Activated T-cell treated with anti-CD3 and anti-CD28 coated beads for 48 hours (primary cell): ENCODE data around the gene PRKN.

Experiments used
- DNase-seq: peaks from one replicate; pipeline ENCODE4 v3.0.0-alpha.2; 2020; ENCODE audit warnings: low read depth

PRKN gene

GRCh38 chr6:161444464-161444863, 1283.1 kb downstream of the PRKN start:
- DNase-seq: peak; percentile 8

GRCh38 chr6:161443848-161444247, 1283.7 kb downstream of the PRKN start:
- no peak for DNase-seq

- no peak for DNase-seq
These were observed 1285.1 kb downstream of the PRKN start for GRCh38 chr6:161442420-161442819.

- no peak for DNase-seq
These were observed 1287.3 kb downstream of the PRKN start for GRCh38 chr6:161440299-161440698.

GRCh38 chr6:161439093-161439492, 1288.5 kb downstream of the PRKN start:
- no peak for DNase-seq

- no peak for DNase-seq
These were observed 1289.0 kb downstream of the PRKN start for GRCh38 chr6:161438430-161439030.

GRCh38 chr6:161437851-161438250, 1289.7 kb downstream of the PRKN start:
- DNase-seq: no peak

GRCh38 chr6:161436106-161436876, 1291.3 kb downstream of the PRKN start:
- no peak for DNase-seq

- DNase-seq: no peak
These were observed 1291.9 kb downstream of the PRKN start for GRCh38 chr6:161435748-161436070.

GRCh38 chr6:161434921-161435747, 1292.4 kb downstream of the PRKN start:
- DNase-seq: no peak

GRCh38 chr6:161434350-161434749, 1293.2 kb downstream of the PRKN start:
- DNase-seq: no peak

- DNase-seq: no peak
These were observed 1295.0 kb downstream of the PRKN start for GRCh38 chr6:161432546-161432945.

- no peak for DNase-seq
These were observed 1297.6 kb downstream of the PRKN start for GRCh38 chr6:161429921-161430490.

GRCh38 chr6:161424421-161424820, 1303.1 kb downstream of the PRKN start:
- DNase-seq: no peak

GRCh38 chr6:161422710-161423680, 1304.6 kb downstream of the PRKN start:
- no peak for DNase-seq

GRCh38 chr6:161418463-161418945, 1309.1 kb downstream of the PRKN start:
- no peak for DNase-seq

- no peak for DNase-seq
These were observed 1309.7 kb downstream of the PRKN start for GRCh38 chr6:161417717-161418462.

- DNase-seq: no peak
These were observed 1312.2 kb downstream of the PRKN start for GRCh38 chr6:161415302-161415855.

GRCh38 chr6:161414707-161415106, 1312.9 kb downstream of the PRKN start:
- no peak for DNase-seq

GRCh38 chr6:161414180-161414579, 1313.4 kb downstream of the PRKN start:
- no peak for DNase-seq
